ENCODE results near the gene ST6GALNAC2.

ST6GALNAC2 gene

DNA sequence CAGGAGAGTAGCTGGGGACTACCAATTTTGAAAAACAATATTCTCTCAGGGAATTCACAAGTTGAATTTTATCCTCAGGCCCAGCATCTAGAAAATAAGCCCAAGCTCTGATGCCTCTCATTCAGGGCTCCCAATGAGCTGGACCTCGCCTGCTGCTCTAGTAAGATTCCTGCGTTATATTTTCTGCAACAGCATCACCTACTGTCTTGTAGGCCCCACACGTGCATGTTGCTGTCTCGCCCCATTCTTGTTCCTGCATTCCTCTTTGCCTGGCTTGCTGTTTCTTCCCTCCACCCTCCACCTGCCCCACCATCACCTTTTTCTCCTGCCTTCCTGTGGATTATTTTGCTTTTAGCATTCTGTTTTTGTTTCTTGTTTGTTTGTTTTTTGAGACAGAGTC is 8.3 kb upstream of the ST6GALNAC2 start (continued):
- TF ChIP-seq, protein P1, sequence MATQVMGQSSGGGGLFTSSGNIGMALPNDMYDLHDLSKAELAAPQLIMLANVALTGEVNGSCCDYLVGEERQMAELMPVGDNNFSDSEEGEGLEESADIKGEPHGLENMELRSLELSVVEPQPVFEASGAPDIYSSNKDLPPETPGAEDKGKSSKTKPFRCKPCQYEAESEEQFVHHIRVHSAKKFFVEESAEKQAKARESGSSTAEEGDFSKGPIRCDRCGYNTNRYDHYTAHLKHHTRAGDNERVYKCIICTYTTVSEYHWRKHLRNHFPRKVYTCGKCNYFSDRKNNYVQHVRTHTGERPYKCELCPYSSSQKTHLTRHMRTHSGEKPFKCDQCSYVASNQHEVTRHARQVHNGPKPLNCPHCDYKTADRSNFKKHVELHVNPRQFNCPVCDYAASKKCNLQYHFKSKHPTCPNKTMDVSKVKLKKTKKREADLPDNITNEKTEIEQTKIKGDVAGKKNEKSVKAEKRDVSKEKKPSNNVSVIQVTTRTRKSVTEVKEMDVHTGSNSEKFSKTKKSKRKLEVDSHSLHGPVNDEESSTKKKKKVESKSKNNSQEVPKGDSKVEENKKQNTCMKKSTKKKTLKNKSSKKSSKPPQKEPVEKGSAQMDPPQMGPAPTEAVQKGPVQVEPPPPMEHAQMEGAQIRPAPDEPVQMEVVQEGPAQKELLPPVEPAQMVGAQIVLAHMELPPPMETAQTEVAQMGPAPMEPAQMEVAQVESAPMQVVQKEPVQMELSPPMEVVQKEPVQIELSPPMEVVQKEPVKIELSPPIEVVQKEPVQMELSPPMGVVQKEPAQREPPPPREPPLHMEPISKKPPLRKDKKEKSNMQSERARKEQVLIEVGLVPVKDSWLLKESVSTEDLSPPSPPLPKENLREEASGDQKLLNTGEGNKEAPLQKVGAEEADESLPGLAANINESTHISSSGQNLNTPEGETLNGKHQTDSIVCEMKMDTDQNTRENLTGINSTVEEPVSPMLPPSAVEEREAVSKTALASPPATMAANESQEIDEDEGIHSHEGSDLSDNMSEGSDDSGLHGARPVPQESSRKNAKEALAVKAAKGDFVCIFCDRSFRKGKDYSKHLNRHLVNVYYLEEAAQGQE (tag by site-specific recombination; IDR thresholded peaks at IDR 0.05), result no peak
- TF ChIP-seq ZNF221 (tag by site-specific recombination; IDR thresholded peaks at IDR 0.05; ENCODE audit: borderline replicate concordance) (no peak), ZSCAN30 (tag by site-specific recombination; IDR thresholded peaks at IDR 0.05) (no peak), ZBTB1 (tag by site-specific recombination; IDR thresholded peaks at IDR 0.05) (no peak), ZBTB21 (tag by site-specific recombination; IDR thresholded peaks at IDR 0.05) (no peak), GLIS1 (tag by site-specific recombination; IDR thresholded peaks at IDR 0.05) (no peak), ZBTB8A (tag by site-specific recombination; IDR thresholded peaks at IDR 0.05) (no peak), ZNF16 (tag by site-specific recombination; IDR thresholded peaks at IDR 0.05; ENCODE audit: low read depth) (no peak), YY2 (tag by site-specific recombination; IDR thresholded peaks at IDR 0.05) (no peak), BCL11A (tag by site-specific recombination; IDR thresholded peaks at IDR 0.05; ENCODE audit: low read depth) (no peak), ZNF138 (tag by site-specific recombination; IDR thresholded peaks at IDR 0.05; ENCODE audit: borderline replicate concordance) (no peak), ZNF202 (tag by site-specific recombination; IDR thresholded peaks at IDR 0.05; ENCODE audit: borderline replicate concordance) (no peak), ZNF658 (tag by site-specific recombination; IDR thresholded peaks at IDR 0.05) (no peak), ZNF544 (tag by site-specific recombination; IDR thresholded peaks at IDR 0.05) (no peak), ZSCAN18 (tag by site-specific recombination; IDR thresholded peaks at IDR 0.05) (no peak), ZFP69B (tag by site-specific recombination; IDR thresholded peaks at IDR 0.05) (peak; percentile 30; the same call in 1 of the 2 replicates), ZBTB49 (tag by site-specific recombination; IDR thresholded peaks at IDR 0.05; ENCODE audit: low read depth) (no peak), ZNF585B (tag by site-specific recombination; IDR thresholded peaks at IDR 0.05) (no peak), ZBTB44 (tag by site-specific recombination; IDR thresholded peaks at IDR 0.05) (0 out of 2 replicates have a peak, but pooled peaks have one; percentile 6), ZNF654 (tag by site-specific recombination; IDR thresholded peaks at IDR 0.05; ENCODE audit: low read depth) (peak; percentile 48; the same call in 1 of the 2 replicates), SP2 (tag by site-specific recombination; IDR thresholded peaks at IDR 0.05) (no peak), SCRT1 (tag by site-specific recombination; IDR thresholded peaks at IDR 0.05; ENCODE audit: borderline replicate concordance) (peak; percentile 13; the same call in 1 of the 2 replicates)
- TF ChIP-seq, protein P2, sequence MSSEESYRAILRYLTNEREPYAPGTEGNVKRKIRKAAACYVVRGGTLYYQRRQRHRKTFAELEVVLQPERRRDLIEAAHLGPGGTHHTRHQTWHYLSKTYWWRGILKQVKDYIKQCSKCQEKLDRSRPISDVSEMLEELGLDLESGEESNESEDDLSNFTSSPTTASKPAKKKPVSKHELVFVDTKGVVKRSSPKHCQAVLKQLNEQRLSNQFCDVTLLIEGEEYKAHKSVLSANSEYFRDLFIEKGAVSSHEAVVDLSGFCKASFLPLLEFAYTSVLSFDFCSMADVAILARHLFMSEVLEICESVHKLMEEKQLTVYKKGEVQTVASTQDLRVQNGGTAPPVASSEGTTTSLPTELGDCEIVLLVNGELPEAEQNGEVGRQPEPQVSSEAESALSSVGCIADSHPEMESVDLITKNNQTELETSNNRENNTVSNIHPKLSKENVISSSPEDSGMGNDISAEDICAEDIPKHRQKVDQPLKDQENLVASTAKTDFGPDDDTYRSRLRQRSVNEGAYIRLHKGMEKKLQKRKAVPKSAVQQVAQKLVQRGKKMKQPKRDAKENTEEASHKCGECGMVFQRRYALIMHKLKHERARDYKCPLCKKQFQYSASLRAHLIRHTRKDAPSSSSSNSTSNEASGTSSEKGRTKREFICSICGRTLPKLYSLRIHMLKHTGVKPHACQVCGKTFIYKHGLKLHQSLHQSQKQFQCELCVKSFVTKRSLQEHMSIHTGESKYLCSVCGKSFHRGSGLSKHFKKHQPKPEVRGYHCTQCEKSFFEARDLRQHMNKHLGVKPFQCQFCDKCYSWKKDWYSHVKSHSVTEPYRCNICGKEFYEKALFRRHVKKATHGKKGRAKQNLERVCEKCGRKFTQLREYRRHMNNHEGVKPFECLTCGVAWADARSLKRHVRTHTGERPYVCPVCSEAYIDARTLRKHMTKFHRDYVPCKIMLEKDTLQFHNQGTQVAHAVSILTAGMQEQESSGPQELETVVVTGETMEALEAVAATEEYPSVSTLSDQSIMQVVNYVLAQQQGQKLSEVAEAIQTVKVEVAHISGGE (tag by site-specific recombination; conservative IDR thresholded peaks at IDR 0.05; ENCODE audit: low read depth), result no peak
- TF ChIP-seq, protein P3, sequence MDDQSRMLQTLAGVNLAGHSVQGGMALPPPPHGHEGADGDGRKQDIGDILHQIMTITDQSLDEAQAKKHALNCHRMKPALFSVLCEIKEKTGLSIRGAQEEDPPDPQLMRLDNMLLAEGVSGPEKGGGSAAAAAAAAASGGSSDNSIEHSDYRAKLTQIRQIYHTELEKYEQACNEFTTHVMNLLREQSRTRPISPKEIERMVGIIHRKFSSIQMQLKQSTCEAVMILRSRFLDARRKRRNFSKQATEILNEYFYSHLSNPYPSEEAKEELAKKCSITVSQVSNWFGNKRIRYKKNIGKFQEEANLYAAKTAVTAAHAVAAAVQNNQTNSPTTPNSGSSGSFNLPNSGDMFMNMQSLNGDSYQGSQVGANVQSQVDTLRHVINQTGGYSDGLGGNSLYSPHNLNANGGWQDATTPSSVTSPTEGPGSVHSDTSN (CRISPR knock-in tag; IDR thresholded peaks at IDR 0.05), result no peak
- TF ChIP-seq, protein P4, sequence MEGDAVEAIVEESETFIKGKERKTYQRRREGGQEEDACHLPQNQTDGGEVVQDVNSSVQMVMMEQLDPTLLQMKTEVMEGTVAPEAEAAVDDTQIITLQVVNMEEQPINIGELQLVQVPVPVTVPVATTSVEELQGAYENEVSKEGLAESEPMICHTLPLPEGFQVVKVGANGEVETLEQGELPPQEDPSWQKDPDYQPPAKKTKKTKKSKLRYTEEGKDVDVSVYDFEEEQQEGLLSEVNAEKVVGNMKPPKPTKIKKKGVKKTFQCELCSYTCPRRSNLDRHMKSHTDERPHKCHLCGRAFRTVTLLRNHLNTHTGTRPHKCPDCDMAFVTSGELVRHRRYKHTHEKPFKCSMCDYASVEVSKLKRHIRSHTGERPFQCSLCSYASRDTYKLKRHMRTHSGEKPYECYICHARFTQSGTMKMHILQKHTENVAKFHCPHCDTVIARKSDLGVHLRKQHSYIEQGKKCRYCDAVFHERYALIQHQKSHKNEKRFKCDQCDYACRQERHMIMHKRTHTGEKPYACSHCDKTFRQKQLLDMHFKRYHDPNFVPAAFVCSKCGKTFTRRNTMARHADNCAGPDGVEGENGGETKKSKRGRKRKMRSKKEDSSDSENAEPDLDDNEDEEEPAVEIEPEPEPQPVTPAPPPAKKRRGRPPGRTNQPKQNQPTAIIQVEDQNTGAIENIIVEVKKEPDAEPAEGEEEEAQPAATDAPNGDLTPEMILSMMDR (tag by site-specific recombination; IDR thresholded peaks at IDR 0.05), result peak; percentile 46; the same call in 1 of the 2 replicates
